ENCODE measurements around the gene PCGF2.
A peak's percentile ranks its signal among the peaks of the same experiment; 100 is the strongest.

PCGF2 gene

GRCh38 chr17:38738686-38739085 lies 9.4 kb downstream of the PCGF2 start:
- in situ Hi-C loops (cut with MboI; ENCODE audit: low pct_unique_long_range_greater_than_20kb, low sequenced_read_pairs, unreplicated experiment), result loop anchor here (5.0 kb wide), 1 partner anchor 61 kb away; no protein-coding TSS in a partner anchor
- no peak for TF ChIP-seq CTCF (IDR thresholded peaks at IDR 0.05; ENCODE audit: extremely low read depth, insufficient read depth, missing control alignments)
- DNase-seq (ENCODE audit: low spot score), result no peak

- peak; percentile 75 for DNase-seq (ENCODE audit: low spot score)
- in situ Hi-C loops (cut with MboI; ENCODE audit: low pct_unique_long_range_greater_than_20kb, low sequenced_read_pairs, unreplicated experiment), result loop anchor here (5.0 kb wide), 1 partner anchor 61 kb away; no protein-coding TSS in a partner anchor
- no peak for TF ChIP-seq CTCF (IDR thresholded peaks at IDR 0.05; ENCODE audit: extremely low read depth, insufficient read depth, missing control alignments)
Observed at GRCh38 chr17:38738007-38738662, 10.0 kb downstream of the PCGF2 start.

- peak; percentile 97 for TF ChIP-seq CTCF (IDR thresholded peaks at IDR 0.05; ENCODE audit: extremely low read depth, insufficient read depth, missing control alignments)
- peak; percentile 86 for DNase-seq (ENCODE audit: low spot score)
- in situ Hi-C loops (cut with MboI; ENCODE audit: low pct_unique_long_range_greater_than_20kb, low sequenced_read_pairs, unreplicated experiment), result loop anchor here (5.0 kb wide), 1 partner anchor 58 kb away; no protein-coding TSS in a partner anchor
Observed at GRCh38 chr17:38735161-38735997, 12.8 kb downstream of the PCGF2 start.

- no peak for DNase-seq (ENCODE audit: low spot score)
- TF ChIP-seq CTCF (IDR thresholded peaks at IDR 0.05; ENCODE audit: extremely low read depth, insufficient read depth, missing control alignments), result peak; percentile 35
- in situ Hi-C loops (cut with MboI; ENCODE audit: low pct_unique_long_range_greater_than_20kb, low sequenced_read_pairs, unreplicated experiment), result no loop called here
Observed at GRCh38 chr17:38733982-38734973, 13.9 kb downstream of the PCGF2 start.

GRCh38 chr17:38733282-38733981 lies 14.7 kb downstream of the PCGF2 start:
- in situ Hi-C loops (cut with MboI; ENCODE audit: low pct_unique_long_range_greater_than_20kb, low sequenced_read_pairs, unreplicated experiment), result no loop called here
- DNase-seq (ENCODE audit: low spot score), result no peak
- TF ChIP-seq CTCF (IDR thresholded peaks at IDR 0.05; ENCODE audit: extremely low read depth, insufficient read depth, missing control alignments), result no peak
